HEK293T (cell line): ENCODE measurements around the gene MYO18B.

Source experiments
- CTCF ChIA-PET: fragments of 350-600 bp; formaldehyde crosslinking; extraction: SDS; loops from one replicate; lab custom pipeline; 2021; ENCODE audit warnings: antibody characterized with exemption, inconsistent platforms; lab: Yijun Ruan, JAX
- POLR2A ChIA-PET: fragments of 350-600 bp; formaldehyde crosslinking; extraction: SDS; loops from one replicate; lab custom pipeline; 2020; ENCODE audit warnings: antibody characterized with exemption, inconsistent platforms; lab: Yijun Ruan, JAX
- DNase-seq: peaks from one replicate; pipeline ENCODE4 v3.0.0; 2012; ENCODE audit warnings: mixed read lengths; ENCODE audit errors: extremely low spot score
- ARNT ChIP-seq: fragments of 450-650 bp; IDR thresholded peaks from 2 replicates; pipeline ENCODE4 v1.6.1; 2017; ENCODE audit warnings: mild to moderate bottlenecking
- BHLHE40 ChIP-seq: fragments of 450-650 bp; IDR thresholded peaks from 2 replicates; pipeline ENCODE4 v1.6.1; 2016; ENCODE audit warnings: mild to moderate bottlenecking, moderate library complexity, borderline replicate concordance
- CTBP1 ChIP-seq: fragments of 450-650 bp; IDR thresholded peaks from 2 replicates; pipeline ENCODE4 v1.6.1; 2016; ENCODE audit warnings: borderline replicate concordance
- ELF4 ChIP-seq: fragments of 450-650 bp; IDR thresholded peaks from 2 replicates; pipeline ENCODE4 v1.6.1; 2017; ENCODE audit warnings: antibody characterized with exemption
- FOXA1 ChIP-seq: fragments of 450-650 bp; IDR thresholded peaks from 2 replicates; pipeline ENCODE4 v1.6.1; 2016; ENCODE audit warnings: mild to moderate bottlenecking
- FOXK2 ChIP-seq: fragments of 450-650 bp; IDR thresholded peaks from 2 replicates; pipeline ENCODE4 v1.6.1; 2016; ENCODE audit warnings: mild to moderate bottlenecking
- FOXM1 ChIP-seq: fragments of 450-650 bp; IDR thresholded peaks from 2 replicates; pipeline ENCODE4 v1.6.1; 2017; ENCODE audit warnings: mild to moderate bottlenecking, borderline replicate concordance
- HDGF ChIP-seq: fragments of 450-650 bp; IDR thresholded peaks from 2 replicates; pipeline ENCODE4 v1.6.1; 2017; ENCODE audit warnings: antibody characterized with exemption, borderline replicate concordance
- L3MBTL2 ChIP-seq: fragments of 450-650 bp; conservative IDR thresholded peaks from 2 replicates; pipeline ENCODE4 v1.6.1; 2016; ENCODE audit warnings: mild to moderate bottlenecking
- LEF1 ChIP-seq: fragments of 450-650 bp; IDR thresholded peaks from 2 replicates; pipeline ENCODE4 v1.6.1; 2017; ENCODE audit warnings: mild to moderate bottlenecking, borderline replicate concordance
- NFRKB ChIP-seq: fragments of 450-650 bp; IDR thresholded peaks from 2 replicates; pipeline ENCODE4 v1.6.1; 2016; ENCODE audit warnings: mild to moderate bottlenecking, moderate library complexity
- PKNOX1 ChIP-seq: fragments of 450-650 bp; IDR thresholded peaks from 2 replicates; pipeline ENCODE4 v1.6.1; 2016
- SP1 ChIP-seq: fragments of 450-650 bp; IDR thresholded peaks from 2 replicates; pipeline ENCODE4 v1.6.1; 2017
- SUZ12 ChIP-seq: fragments of 450-650 bp; IDR thresholded peaks from 2 replicates; pipeline ENCODE4 v1.6.1; 2016; ENCODE audit warnings: mild to moderate bottlenecking
- TARDBP ChIP-seq: fragments of 450-650 bp; IDR thresholded peaks from 2 replicates; pipeline ENCODE4 v1.6.1; 2016
- ZNF384 ChIP-seq: fragments of 450-650 bp; IDR thresholded peaks from 2 replicates; pipeline ENCODE4 v1.6.1; 2016

MYO18B gene

DNA sequence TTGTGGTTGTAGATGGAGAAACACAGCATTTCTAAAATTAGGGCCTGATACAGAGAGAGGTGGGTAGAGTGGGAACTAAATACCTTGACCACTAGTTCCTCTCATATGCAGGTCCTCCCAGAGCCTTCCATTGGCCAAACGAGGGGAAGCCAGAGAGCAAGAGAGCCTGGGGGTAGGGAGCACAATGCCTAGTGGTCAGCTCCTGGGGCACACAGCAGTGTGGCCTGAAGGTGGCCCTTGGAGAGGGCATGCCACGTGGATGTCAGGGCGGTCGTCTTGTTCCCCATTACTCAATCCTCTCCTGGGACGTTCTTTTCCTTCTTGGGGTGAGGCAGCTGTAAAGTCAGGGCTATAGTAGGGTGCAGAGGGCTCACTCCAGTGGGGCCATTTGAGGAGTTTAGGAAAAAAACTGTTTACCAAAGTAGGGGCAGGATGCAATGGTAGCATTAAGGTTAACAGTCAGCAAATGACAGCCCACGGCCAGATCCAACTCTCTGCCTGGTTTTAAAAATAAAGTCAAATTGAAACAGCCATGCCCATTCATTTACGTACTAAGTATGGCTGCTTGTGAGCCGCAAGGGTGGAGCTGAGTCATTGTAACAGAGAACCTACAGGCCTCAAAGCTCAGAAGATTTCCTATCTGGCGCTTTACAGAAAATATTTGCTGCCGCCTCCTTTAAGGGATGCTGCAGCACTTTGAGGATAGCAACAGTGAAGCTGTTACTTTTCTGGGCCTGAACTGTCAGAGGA is 7.6 kb downstream of the MYO18B start:
- CTCF ChIA-PET: interaction anchor here (0.6 to 1.5 kb wide), 3 partner anchors 23 to 425 kb away, joined by 4 to 7 read pairs (median 5); no protein-coding TSS in a partner anchor
- POLR2A ChIA-PET: interaction anchor here (0.6 kb wide), 1 partner anchor 189 kb away, joined by 3 read pairs; no protein-coding TSS in a partner anchor
- no peak for TF ChIP-seq ARNT
- TF ChIP-seq NFRKB: no peak
- TF ChIP-seq ZNF384: no peak
- TF ChIP-seq L3MBTL2: no peak
- no peak for TF ChIP-seq BHLHE40
- TF ChIP-seq PKNOX1: no peak
- TF ChIP-seq HDGF: no peak
- no peak for DNase-seq

GRCh38 chr22:25750569-25751173 is 8.7 kb downstream of the MYO18B start:
- no peak for DNase-seq
- CTCF ChIA-PET: interaction anchor here (0.6 to 1.5 kb wide), 2 partner anchors 22 to 289 kb away, joined by 4 to 7 read pairs; no protein-coding TSS in a partner anchor
- TF ChIP-seq BHLHE40 (no peak), SUZ12 (no peak), TARDBP (no peak), ELF4 (no peak), NFRKB (no peak), CTBP1 (no peak), FOXA1 (no peak)
- POLR2A ChIA-PET: no interaction called here

DNA sequence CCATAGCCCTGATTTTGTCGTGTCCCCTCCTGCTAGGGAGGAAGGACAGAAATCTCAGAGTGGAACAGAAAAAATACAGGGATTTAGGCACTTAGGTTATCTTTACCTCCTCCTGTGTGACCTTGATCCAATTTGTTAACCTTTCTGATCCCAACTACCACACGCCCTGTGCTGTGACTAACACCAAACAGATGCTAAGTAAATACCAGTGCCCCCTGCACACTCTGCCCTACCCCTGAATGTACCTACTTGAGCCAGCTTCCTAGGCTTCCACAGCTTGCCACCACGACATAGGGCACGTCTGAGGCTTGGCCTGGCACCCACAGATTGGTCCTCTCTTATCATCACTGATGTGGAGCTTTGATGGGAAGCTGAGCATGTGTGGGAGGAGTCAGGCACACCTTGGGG is 9.2 kb downstream of the MYO18B start:
- POLR2A ChIA-PET: no interaction called here

DNA sequence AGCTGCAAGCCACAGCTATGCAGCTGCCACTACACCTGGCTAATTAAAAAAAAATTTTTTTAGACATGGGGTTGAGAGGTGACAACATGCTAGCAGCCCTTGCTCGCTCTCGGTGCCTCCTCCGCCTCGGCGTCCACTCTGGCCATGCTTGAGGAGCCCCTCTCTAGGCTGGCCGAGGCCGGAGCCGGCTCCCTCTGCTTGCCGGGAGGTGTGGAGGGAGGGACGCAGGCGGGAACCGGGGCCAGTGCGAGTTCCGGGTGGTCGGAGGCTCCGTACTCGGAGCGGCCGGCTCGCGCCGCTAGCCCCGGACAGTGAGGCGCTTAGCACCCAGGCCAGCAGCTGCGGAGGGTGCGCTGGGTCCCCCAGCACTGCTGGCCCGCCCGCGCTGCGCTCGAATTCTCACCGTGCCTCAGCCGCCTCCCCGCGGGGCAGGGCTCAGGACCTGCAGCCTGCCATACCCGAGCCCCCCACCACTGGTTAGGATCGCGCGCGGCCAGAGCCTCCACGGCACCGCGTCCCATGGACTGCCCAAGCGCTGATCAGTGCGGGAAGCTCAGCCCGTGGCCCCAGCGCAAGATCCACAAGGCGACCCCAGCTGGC is 10.7 kb downstream of the MYO18B start:
- TF ChIP-seq LEF1: no peak
- DNase-seq: no peak
- POLR2A ChIA-PET: no interaction called here
- CTCF ChIA-PET: interaction anchor here (0.9 kb wide), 1 partner anchor 25 kb away, joined by 3 read pairs; no protein-coding TSS in a partner anchor

More for the DNA sequence above, 9.2 kb downstream of the MYO18B start:
- DNase-seq: no peak
- CTCF ChIA-PET: interaction anchor here (1.5 kb wide), 1 partner anchor 22 kb away, joined by 4 read pairs; no protein-coding TSS in a partner anchor
- TF ChIP-seq ELF4 (no peak), SUZ12 (no peak), HDGF (no peak), FOXM1 (no peak), CTBP1 (no peak), PKNOX1 (no peak), FOXA1 (no peak), FOXK2 (no peak), BHLHE40 (no peak), ARNT (no peak), NFRKB (no peak), TARDBP (no peak), LEF1 (no peak), ZNF384 (no peak), SP1 (no peak), L3MBTL2 (no peak)

GRCh38 chr22:25753252-25753651 is 11.3 kb downstream of the MYO18B start:
- CTCF ChIA-PET: interaction anchor here (0.9 kb wide), 1 partner anchor 25 kb away, joined by 3 read pairs; no protein-coding TSS in a partner anchor
- no peak for TF ChIP-seq BHLHE40
- DNase-seq: no peak
- POLR2A ChIA-PET: no interaction called here

GRCh38 chr22:25754527-25755202 is 12.7 kb downstream of the MYO18B start:
- no peak for DNase-seq
- POLR2A ChIA-PET: no interaction called here
- TF ChIP-seq SUZ12 (no peak), FOXK2 (no peak), L3MBTL2 (no peak), SP1 (no peak), NFRKB (no peak), ELF4 (no peak), CTBP1 (no peak), HDGF (no peak), LEF1 (no peak), BHLHE40 (no peak), PKNOX1 (no peak), ARNT (no peak), FOXM1 (no peak), ZNF384 (no peak), TARDBP (no peak), FOXA1 (no peak)
- CTCF ChIA-PET: no interaction called here
